Ecto neural progenitor cell (in vitro differentiated cells): ENCODE measurements around the gene CDK8.

Source experiments
- DNase-seq: peaks from one replicate; pipeline ENCODE4 v3.0.0-alpha.2; 2018; ENCODE audit warnings: low spot score

CDK8 gene

GRCh38 chr13:26382835-26383234, 128.9 kb downstream of the CDK8 start:
- no peak for DNase-seq

DNA sequence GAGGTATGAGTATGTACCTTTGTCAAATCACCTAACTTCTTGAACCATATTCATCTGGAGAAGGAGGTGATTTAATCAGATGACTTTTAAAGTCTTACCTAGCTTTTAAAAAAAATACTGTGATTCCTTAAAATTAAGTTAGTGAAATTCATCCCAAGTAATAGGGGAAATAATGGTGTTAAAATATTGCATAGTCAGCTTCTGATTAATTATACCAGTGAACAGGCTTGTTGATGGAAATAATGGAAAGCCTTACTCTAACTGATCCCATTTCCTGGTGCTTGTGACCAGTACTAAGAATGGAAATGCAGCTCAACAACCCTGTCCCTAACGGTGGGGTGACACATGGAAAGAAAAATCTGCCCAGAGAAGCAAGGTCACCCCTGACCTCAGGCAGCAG, 130.7 kb downstream of the CDK8 start:
- DNase-seq = no peak

GRCh38 chr13:26386026-26386425, 132.1 kb downstream of the CDK8 start:
- DNase-seq = no peak

DNA sequence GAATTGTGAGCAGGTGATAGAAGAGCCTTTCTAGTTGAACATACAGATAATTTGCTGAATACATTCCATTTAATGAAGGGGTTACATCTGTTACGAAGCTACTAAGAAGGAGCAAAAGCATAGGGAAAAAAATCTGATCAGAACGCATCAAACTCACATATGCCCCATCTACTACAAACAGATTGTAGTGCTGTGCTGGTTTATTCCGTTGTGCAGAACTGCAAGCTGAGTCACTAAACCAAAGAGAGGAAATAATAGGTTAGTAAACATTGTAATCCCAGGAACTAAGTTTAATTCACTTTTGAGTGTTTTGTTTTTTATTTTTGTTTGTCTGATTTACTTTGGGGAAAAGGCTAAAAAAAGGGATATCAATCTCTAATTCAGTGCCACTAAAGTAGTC, 136.3 kb downstream of the CDK8 start:
- DNase-seq = no peak

DNA sequence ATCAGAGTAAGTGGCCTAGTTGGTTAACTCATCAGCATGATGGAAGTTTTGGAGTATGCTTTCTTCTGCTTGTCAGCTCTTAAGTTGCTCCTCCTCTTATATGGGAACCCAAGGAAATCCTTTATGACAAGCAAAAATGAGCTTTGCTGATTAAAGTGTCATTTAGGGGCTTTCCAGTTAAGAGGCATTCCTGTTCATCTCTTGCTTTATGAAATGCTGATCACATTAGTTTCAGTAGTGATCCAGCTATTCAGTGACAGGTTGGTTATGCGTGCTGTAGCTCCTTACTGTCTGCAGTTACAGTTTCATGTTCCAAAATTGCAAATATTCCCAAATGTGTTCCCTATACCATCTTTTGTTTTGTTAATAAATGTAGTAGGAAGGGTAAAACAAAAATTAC, 146.6 kb downstream of the CDK8 start:
- no peak for DNase-seq

DNA sequence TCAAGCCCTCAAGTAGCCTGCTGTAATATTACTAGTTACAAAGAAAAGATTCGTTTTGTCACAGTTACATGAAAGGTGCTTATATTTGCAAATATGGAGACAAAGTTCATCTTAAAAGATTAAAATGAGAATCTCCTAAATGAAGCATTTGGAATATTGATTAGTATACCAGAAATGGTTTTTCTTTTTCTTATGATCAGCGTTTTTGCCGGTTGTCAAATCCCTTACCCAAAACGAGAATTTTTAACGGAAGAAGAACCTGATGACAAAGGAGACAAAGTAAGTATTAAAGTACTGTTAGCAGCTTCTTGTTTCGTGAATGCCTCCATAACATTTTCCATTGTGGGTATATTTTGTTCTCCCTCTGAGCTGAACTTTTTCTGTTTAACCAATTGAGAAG, 147.1 kb downstream of the CDK8 start:
- DNase-seq = no peak

GRCh38 chr13:26401578-26402021, 147.7 kb downstream of the CDK8 start:
- DNase-seq = no peak

DNA sequence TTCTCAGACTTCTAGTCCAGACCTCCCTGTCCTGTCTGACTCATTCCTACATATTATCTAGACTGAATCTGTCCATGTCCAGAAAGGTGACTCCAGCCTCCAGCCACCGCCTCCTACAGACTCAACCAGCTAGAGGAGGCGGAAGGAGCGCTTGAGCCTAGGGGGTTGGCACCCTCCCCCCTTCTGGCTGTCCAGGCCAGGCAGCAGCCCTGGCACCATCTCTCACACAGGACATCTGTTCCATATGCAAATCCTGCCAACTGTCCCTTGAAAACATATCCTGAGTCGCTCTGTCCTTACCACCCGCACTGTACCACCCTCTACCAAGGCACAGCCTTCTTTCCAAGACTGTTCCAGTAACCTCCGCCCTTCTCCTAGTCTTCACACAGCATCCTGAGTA, 152.9 kb downstream of the CDK8 start:
- no peak for DNase-seq

- DNase-seq = no peak
Measured at GRCh38 chr13:26411206-26411605, 157.3 kb downstream of the CDK8 start.

- DNase-seq = no peak
Measured at GRCh38 chr13:26412263-26412662, 158.3 kb downstream of the CDK8 start.

DNA sequence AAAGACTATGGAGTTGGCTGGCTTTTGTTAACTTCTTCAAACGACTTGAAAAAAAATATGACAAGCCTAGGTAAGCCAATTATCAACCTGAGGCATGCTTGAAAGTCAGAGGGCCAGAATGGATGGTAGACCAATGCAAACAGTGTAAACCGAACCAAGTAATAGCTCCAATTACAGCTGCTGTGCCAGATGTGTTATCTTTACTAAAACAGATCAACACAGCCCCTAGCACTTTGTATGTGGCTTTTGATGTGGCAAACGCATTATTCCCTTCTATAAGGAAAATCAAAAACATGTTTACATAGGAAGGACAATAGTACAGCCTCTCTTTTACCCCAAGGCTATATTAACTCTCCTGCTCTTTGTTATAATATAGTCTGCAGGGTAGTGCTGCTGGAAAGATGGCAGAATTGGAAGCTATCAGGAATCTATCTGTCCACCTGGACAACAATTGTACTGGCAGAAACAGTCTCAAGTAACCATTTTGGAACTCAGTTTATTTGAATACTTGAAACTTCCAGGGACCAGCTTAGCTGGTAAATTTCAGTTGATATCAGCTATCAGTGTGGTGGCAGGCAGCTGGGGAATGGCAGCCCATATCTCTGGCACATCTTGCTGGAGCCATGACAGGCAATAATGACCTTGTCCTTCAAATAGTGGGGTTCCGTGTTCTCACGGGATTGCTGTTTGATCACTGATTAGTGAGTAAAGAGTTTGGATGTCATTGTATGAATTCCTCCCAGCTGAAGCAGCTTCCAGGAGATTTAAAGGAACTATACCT, 159.2 kb downstream of the CDK8 start:
- no peak for DNase-seq

DNA sequence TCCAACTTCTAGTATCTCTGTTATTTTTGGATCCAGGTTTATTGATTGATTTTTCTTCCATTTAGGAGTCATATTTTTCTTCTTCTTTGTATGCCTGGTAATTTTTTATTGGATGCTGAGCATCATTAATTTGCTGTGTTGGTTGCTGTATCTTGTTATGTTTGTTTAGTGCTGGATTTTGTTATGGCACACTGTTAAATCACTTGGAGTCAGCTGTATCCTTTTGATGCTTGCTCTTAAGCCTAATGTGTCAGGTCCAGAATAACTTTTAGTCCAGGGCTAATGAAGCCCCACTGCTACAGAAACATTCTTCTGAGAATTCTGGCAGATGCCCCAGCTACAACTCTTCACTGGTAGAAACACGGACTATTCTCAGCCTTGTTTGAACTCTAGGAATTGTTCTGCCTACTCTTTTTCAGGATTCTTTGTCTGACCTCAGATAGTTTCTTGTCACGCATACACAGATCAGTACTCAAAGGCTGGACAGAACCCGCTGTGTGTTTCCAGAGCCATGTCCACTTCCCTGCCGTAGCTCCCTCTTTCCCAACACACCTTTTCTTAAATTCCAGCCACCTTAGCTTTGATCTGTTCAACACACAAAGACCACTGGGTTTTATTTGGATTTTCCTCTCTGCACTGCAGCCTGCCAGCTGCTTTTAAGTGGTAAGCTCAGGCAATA, 166.5 kb downstream of the CDK8 start:
- no peak for DNase-seq

- no peak for DNase-seq
Measured at GRCh38 chr13:26422036-26422435, 168.1 kb downstream of the CDK8 start.

GRCh38 chr13:26423629-26424028, 169.7 kb downstream of the CDK8 start:
- no peak for DNase-seq

DNA sequence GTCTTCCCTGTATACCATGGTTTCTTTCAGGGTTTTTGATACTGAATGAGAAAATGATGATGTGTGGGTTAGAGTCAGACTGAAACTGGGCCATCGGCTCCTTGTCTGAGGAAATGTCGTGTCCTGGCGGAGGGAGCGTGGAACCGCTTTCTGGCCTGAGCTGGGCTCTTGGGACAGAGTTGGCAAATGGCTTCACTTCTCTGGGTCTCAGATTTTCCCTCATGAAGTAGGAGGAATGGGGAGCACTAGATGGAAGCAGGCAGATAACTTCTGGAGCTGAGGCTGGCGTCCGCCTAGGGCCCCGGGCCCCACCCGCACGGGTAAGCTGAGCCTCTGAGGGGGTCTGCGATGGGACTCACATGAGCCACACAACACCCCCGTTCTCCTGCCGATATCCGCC, 170.3 kb downstream of the CDK8 start:
- DNase-seq = no peak

DNA sequence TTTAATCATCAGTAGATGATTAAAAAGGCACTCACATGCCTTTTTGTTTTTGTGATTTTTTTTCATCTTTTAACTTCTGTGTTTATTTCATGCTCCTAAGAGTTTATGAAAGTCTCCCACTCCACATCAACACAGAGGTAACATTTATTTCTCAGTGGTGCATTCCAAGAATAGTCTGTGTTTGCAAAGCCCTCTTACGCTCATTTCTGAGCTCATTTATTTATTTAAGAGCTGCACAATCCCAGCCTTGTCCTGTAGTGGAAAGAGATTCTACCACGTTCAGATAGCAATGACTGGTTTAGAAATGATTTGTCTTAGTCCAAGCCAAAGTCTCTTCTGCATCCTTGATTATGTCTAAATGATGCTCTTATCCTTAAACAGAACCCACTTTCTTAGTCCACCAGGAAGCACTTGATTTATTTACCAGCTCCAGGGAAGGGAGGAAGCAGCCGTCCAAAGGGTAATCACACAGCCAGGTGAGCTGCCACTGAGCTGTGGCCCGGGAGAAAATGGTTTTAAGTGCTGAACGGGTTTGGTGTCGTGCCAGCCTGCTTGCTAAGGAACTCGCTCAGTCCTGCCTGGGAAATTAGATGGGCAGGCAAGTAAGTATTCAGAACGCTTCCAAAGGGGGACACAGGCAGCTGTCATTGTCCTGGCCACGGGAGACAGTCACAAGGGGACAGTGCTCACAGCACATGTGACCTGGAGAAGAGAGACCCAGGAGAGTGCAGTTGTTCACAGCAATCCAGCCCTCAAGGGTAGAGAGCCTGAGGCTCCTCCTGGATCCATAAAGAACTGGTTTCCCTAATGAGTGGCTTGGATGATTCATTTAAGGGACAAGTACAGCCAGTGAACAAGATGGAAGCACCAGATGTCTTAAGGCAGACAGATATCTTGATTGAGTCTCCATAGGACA, 171.8 kb downstream of the CDK8 start:
- DNase-seq = no peak

GRCh38 chr13:26433776-26434175, 179.8 kb downstream of the CDK8 start:
- DNase-seq = no peak

DNA sequence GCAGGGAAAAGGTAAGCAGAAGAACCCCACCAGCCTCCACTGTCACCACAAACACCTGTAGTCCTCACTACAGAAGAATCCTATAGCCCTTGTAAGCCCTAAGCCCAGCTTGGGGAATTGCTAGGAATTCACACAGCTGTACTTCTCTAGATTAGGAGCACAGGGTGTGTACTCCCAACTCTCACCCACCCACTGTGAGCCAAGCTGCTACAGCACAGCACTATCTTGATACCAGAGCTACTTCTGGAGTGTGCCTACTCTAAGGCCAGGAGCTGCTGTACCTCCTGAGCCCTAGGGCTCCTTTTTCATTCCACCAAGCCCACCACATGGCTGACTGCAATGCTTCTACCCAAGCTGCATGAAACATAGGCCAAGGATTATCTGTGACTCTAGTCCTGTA, 181.2 kb downstream of the CDK8 start:
- no peak for DNase-seq

DNA sequence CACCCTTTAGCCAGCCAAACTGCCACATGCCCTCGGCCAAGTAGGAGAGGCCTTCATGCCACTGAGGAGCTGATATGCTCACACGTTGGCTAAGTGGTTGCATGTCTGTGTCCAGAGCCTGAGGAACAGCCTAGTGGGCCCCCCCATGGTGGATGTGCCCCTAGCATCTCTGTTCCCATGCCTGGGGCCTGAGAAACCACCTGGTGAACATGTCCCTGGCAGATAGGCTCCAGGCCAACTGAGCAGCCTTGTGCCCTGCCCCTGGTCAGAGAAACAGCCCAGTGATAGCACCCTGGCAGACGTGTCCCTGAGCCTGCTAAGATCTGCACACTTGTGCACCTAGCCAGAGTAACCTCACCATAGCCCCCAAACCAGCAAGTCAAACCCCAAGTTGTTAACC, 181.7 kb downstream of the CDK8 start:
- DNase-seq = no peak

GRCh38 chr13:26436914-26437313, 183.0 kb downstream of the CDK8 start:
- no peak for DNase-seq

DNA sequence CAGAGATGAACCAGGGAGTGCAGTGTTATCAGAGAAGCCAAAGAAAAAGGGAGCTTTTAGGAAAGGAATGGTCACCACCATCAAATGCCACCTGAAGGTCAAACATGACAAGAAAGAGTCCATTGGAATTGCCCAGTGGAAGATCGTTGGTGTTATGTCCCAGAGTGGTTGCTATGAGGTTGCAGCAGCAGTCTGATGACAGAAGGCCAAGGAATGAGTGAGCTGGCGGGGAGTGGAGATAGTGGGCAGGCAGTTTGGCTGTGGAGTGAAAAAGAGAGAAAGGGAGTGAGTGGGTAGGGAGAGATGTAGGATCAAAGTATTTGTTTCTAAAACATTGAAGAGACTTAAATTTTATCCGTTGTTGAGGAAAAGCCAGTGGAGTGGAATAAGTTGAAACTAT, 186.2 kb downstream of the CDK8 start:
- no peak for DNase-seq

DNA sequence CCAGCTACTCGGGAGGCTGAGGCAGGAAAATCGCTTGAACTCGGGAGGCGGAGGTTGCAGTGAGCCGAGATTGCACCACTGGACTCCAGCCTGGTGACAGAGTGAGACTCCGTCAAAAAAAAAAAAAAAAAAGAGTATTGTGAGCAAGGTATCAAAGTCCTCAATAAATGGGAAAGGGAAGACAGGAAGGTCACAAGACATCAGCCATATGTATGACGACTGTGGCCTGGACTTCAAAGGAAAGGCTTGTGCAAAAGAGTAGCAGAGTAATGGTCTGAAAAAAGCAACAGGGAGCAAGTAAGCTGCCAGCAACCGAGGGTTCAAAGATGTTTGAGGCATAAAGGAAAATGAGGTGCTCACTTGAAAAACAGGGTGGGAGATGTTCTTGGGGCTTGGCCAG, 187.5 kb downstream of the CDK8 start:
- no peak for DNase-seq

- no peak for DNase-seq
Measured at GRCh38 chr13:26442541-26442940, 188.6 kb downstream of the CDK8 start.
